Tibial artery (tissue), 4 donors: Measurements from ENCODE around the gene UQCR10.

Experiments used
- DNase-seq, 2 donors: peaks; one replicate each; pipeline ENCODE4 v3.0.0-alpha.2; 2019
- H3K27ac ChIP-seq, 2 donors: fragments of 200-600 bp; sonication (generic) in 1 of 2; 1 replicate in 1 of 2; 2 replicates in 1 of 2; pipeline ENCODE4 v1.5.1; 2018 to 2019; ENCODE audit warnings: mild to moderate bottlenecking in 1 of 2
- H3K27me3 ChIP-seq, 2 donors: fragments of 200-600 bp; sonication (generic) in 1 of 2; one replicate each; pipeline versions ENCODE4 v1.5.1 to v1.6.0; 2016 to 2019
- H3K36me3 ChIP-seq, 3 donors: fragments of 200-600 bp; sonication (generic) in 2 of 3; one replicate each; pipeline ENCODE4 v1.5.1; 2016 to 2019; ENCODE audit warnings: mild to moderate bottlenecking in 2 of 3
- H3K4me1 ChIP-seq, 4 donors: fragments of 200-600 bp; sonication (generic) in 2 of 4; 1 replicate in 3 of 4; 2 replicates in 1 of 4; pipeline ENCODE4 v1.5.1; 2016 to 2019
- H3K4me3 ChIP-seq, 2 donors: fragments of 200-600 bp; sonication (generic) in 1 of 2; 1 replicate in 1 of 2; 2 replicates in 1 of 2; pipeline ENCODE4 v1.5.1; 2018 to 2019; ENCODE audit warnings: mild to moderate bottlenecking in 2 of 2
- H3K9me3 ChIP-seq, 3 donors: fragments of 200-600 bp; sonication (generic) in 1 of 3; one replicate each; pipeline ENCODE4 v1.5.1; 2016 to 2019
- CTCF ChIP-seq, 2 experiments: fragments of 200-600 bp in 1 of 2; fragments of 450-650 bp in 1 of 2; IDR thresholded peaks; one replicate each; pipeline ENCODE4 v1.5.1; 2017 to 2019; ENCODE audit warnings: antibody characterized with exemption in 2 of 2, mild to moderate bottlenecking in 1 of 2, moderate library complexity in 1 of 2
- intact Hi-C: fragments of 100-400 bp; cut with DNase I; formaldehyde crosslinking; loops from one replicate; pipeline ENCODE4 v1.15.0; 2023; ENCODE audit warnings: low total_unique reads

Gene UQCR10

GRCh38 chr22:29756341-29756740 is 10.8 kb upstream of the UQCR10 start:
- no peaks in the 10 kb centered on the region for H3K27me3 ChIP-seq
- H3K27ac ChIP-seq: no peak overlapping the region
- no peaks in the 10 kb centered on the region for H3K9me3 ChIP-seq
- peaks cover 0 to 6% (median 0%) of the 10 kb centered on the region in 4 donors for H3K4me1 ChIP-seq
- TF ChIP-seq CTCF (IDR thresholded peaks at IDR 0.05): no peak
- intact Hi-C loops: no loop called here
- no peak overlapping the region for H3K4me3 ChIP-seq
- DNase-seq: no peak
- peaks cover 0 to 26% (median 0%) of the 10 kb centered on the region in 3 donors for H3K36me3 ChIP-seq

- DNase-seq: no peak
- no peaks in the 10 kb centered on the region for H3K9me3 ChIP-seq
- H3K4me3 ChIP-seq: no peak overlapping the region
- no peak for TF ChIP-seq CTCF (IDR thresholded peaks at IDR 0.05)
- no peak overlapping the region for H3K27ac ChIP-seq
- H3K4me1 ChIP-seq: peaks cover 0 to 6% (median 0%) of the 10 kb centered on the region in 4 donors
- intact Hi-C loops: no loop called here
- no peaks in the 10 kb centered on the region for H3K27me3 ChIP-seq
- peaks cover 0 to 26% (median 0%) of the 10 kb centered on the region in 3 donors for H3K36me3 ChIP-seq
Measured at GRCh38 chr22:29757096-29757495, 10.1 kb upstream of the UQCR10 start.

- no peaks in the 10 kb centered on the region for H3K9me3 ChIP-seq
- TF ChIP-seq CTCF (IDR thresholded peaks at IDR 0.05): no peak
- no peak for DNase-seq
- intact Hi-C loops: no loop called here
- peaks cover 0 to 6% (median 0%) of the 10 kb centered on the region in 4 donors for H3K4me1 ChIP-seq
- H3K36me3 ChIP-seq: peaks cover 0 to 18% (median 0%) of the 10 kb centered on the region in 3 donors
- no peak overlapping the region for H3K4me3 ChIP-seq
- no peak overlapping the region for H3K27ac ChIP-seq
- H3K27me3 ChIP-seq: no peaks in the 10 kb centered on the region
Measured at GRCh38 chr22:29758068-29758622, 9.0 kb upstream of the UQCR10 start.

- Histone ChIP-seq H3K27me3 (no peaks in the 10 kb centered on the region), H3K27ac (no peak overlapping the region), H3K4me1 (peaks cover 0 to 6% (median 0%) of the 10 kb centered on the region in 4 donors), H3K36me3 (peaks cover 0 to 10% (median 0%) of the 10 kb centered on the region in 3 donors), H3K4me3 (no peak overlapping the region), H3K9me3 (no peaks in the 10 kb centered on the region)
- intact Hi-C loops: no loop called here
- no peak for TF ChIP-seq CTCF (IDR thresholded peaks at IDR 0.05)
- no peak for DNase-seq
Measured at GRCh38 chr22:29758959-29759358, 8.2 kb upstream of the UQCR10 start.

GRCh38 chr22:29762263-29762662 is 4.9 kb upstream of the UQCR10 start:
- H3K4me3 ChIP-seq: no peak overlapping the region
- peaks cover 0 to 12% (median 7%) of the 10 kb centered on the region in 4 donors for H3K4me1 ChIP-seq
- intact Hi-C loops: no loop called here
- no peaks in the 10 kb centered on the region for H3K9me3 ChIP-seq
- H3K36me3 ChIP-seq: peaks cover 0 to 2% (median 0%) of the 10 kb centered on the region in 3 donors
- no peak overlapping the region for H3K27ac ChIP-seq
- no peaks in the 10 kb centered on the region for H3K27me3 ChIP-seq
- no peak for TF ChIP-seq CTCF (IDR thresholded peaks at IDR 0.05)
- no peak for DNase-seq
